Osteoblast (primary cell): ENCODE results near the gene ABCA5. TPM values are rescaled to one million over a fixed set of nuclear protein-coding genes. Genes with fewer than 3 reads are reported as not detected.

ENCODE experiments used
- DNase-seq: peaks from one replicate; pipeline ENCODE4 v3.0.0; 2011; ENCODE audit warnings: low spot score, mixed read lengths; ENCODE audit not compliant: insufficient read length; ENCODE audit errors: missing footprints
- H2AFZ ChIP-seq: 2 replicates; pipeline ENCODE4 v1.6.0; 2011; ENCODE audit warnings: mild to moderate bottlenecking, low read length
- H3K27ac ChIP-seq: 2 replicates; pipeline ENCODE4 v1.5.1; 2011; ENCODE audit warnings: mild to moderate bottlenecking, low read depth, low read length, moderate library complexity
- H3K27me3 ChIP-seq: 2 replicates; pipeline ENCODE4 v1.6.0; 2012; ENCODE audit warnings: mild to moderate bottlenecking, control low read depth, inconsistent platforms, low read length, moderate library complexity; ENCODE audit not compliant: insufficient read depth
- H3K36me3 ChIP-seq: 2 replicates; pipeline ENCODE4 v1.5.1; 2011; ENCODE audit warnings: mild to moderate bottlenecking, low read length, control low read depth, moderate library complexity; ENCODE audit not compliant: insufficient read depth
- H3K4me1 ChIP-seq: 2 replicates; pipeline ENCODE4 v1.5.1; 2011; ENCODE audit warnings: mild to moderate bottlenecking, low read length, control low read depth, moderate library complexity; ENCODE audit not compliant: insufficient read depth
- H3K4me2 ChIP-seq: 2 replicates; pipeline ENCODE4 v1.6.0; 2011; ENCODE audit warnings: mild to moderate bottlenecking, low read length; ENCODE audit not compliant: insufficient read depth
- H3K4me3 ChIP-seq: fragments of 200-600 bp; sonication (generic); 3 replicates; pipeline ENCODE4 v1.5.1; 2012; ENCODE audit warnings: mild to moderate bottlenecking, low read length, inconsistent platforms; ENCODE audit not compliant: insufficient read depth
- H3K79me2 ChIP-seq: 2 replicates; pipeline ENCODE4 v1.6.0; 2012; ENCODE audit warnings: mild to moderate bottlenecking, low read length, control low read depth, inconsistent platforms; ENCODE audit not compliant: insufficient read depth
- H3K9me3 ChIP-seq: 2 replicates; pipeline ENCODE4 v1.5.1; 2011; ENCODE audit warnings: low read depth, low read length, control low read depth
- H4K20me1 ChIP-seq: 2 replicates; pipeline ENCODE4 v1.6.0; 2012; ENCODE audit warnings: mild to moderate bottlenecking, low read length, control low read depth; ENCODE audit not compliant: insufficient read depth
- CTCF ChIP-seq: IDR thresholded peaks from 2 replicates; pipeline ENCODE4 v1.5.1; 2011; ENCODE audit warnings: mild to moderate bottlenecking, low read depth, low read length, moderate library complexity; ENCODE audit errors: extremely low read depth
- total RNA-seq: library from RNA; depleted of rRNA; stranded (reverse); fragments of >200 nt; gene quantifications from 2 replicates; pipeline ENCODE4 v1.2.3, GENCODE V29; 2012

ABCA5 gene
- total RNA-seq, 1 donor = 22.4 TPM

GRCh38 chr17:69236464-69236863 is 90.5 kb downstream of the ABCA5 start:
- DNase-seq = no peak

GRCh38 chr17:69235338-69236058 is 91.4 kb downstream of the ABCA5 start:
- Histone ChIP-seq H4K20me1 (no peaks in the 10 kb centered on the region), H2AFZ (peak overlapping the region; percentile 53), H3K27me3 (no peaks in the 10 kb centered on the region), H3K79me2 (no peaks in the 10 kb centered on the region), H3K36me3 (no peaks in the 10 kb centered on the region), H3K4me3 (no peak overlapping the region), H3K4me2 (peak overlapping the region; percentile 19), H3K9me3 (peaks cover 2% of the 10 kb centered on the region), H3K27ac (no peak overlapping the region), H3K4me1 (peaks cover 4% of the 10 kb centered on the region)
- peak; percentile 88 for TF ChIP-seq CTCF
- no peak for DNase-seq

More at GRCh38 chr17:69236464-69236863, 90.5 kb downstream of the ABCA5 start:
- no peaks in the 10 kb centered on the region for H3K36me3 ChIP-seq
- H3K9me3 ChIP-seq = peaks cover 2% of the 10 kb centered on the region
- no peaks in the 10 kb centered on the region for H4K20me1 ChIP-seq
- peaks cover 4% of the 10 kb centered on the region for H3K4me1 ChIP-seq
- H3K27ac ChIP-seq = no peak overlapping the region
- H3K79me2 ChIP-seq = no peaks in the 10 kb centered on the region
- H2AFZ ChIP-seq = no peak overlapping the region
- no peaks in the 10 kb centered on the region for H3K27me3 ChIP-seq
- no peak for TF ChIP-seq CTCF
- no peak overlapping the region for H3K4me3 ChIP-seq
- no peak overlapping the region for H3K4me2 ChIP-seq

GRCh38 chr17:69232650-69233049 is 94.3 kb downstream of the ABCA5 start:
- H2AFZ ChIP-seq = no peak overlapping the region
- no peak overlapping the region for H3K4me2 ChIP-seq
- H3K4me1 ChIP-seq = peaks cover 4% of the 10 kb centered on the region
- no peak for TF ChIP-seq CTCF
- no peak overlapping the region for H3K4me3 ChIP-seq
- H4K20me1 ChIP-seq = no peaks in the 10 kb centered on the region
- H3K79me2 ChIP-seq = no peaks in the 10 kb centered on the region
- no peaks in the 10 kb centered on the region for H3K36me3 ChIP-seq
- no peaks in the 10 kb centered on the region for H3K27me3 ChIP-seq
- peaks cover 2% of the 10 kb centered on the region for H3K9me3 ChIP-seq
- H3K27ac ChIP-seq = no peak overlapping the region
- no peak for DNase-seq

- no peak for TF ChIP-seq CTCF
Observed at GRCh38 chr17:69231521-69231920, 95.4 kb downstream of the ABCA5 start.

More at GRCh38 chr17:69231521-69231920, 95.4 kb downstream of the ABCA5 start:
- Histone ChIP-seq H3K79me2 (no peaks in the 10 kb centered on the region), H3K27me3 (no peaks in the 10 kb centered on the region), H3K4me1 (peaks cover 4% of the 10 kb centered on the region), H3K36me3 (no peaks in the 10 kb centered on the region), H4K20me1 (no peaks in the 10 kb centered on the region), H3K27ac (no peak overlapping the region), H2AFZ (no peak overlapping the region), H3K9me3 (peaks cover 2% of the 10 kb centered on the region), H3K4me2 (no peak overlapping the region), H3K4me3 (no peak overlapping the region)
- no peak for DNase-seq
